Measurements from ENCODE around the gene TRAPPC6A. TPM values are rescaled to one million over a fixed set of nuclear protein-coding genes. Genes with fewer than 3 reads are reported as not detected.
A peak's percentile ranks its signal among the peaks of the same experiment; 100 is the strongest.

Gene TRAPPC6A
- total and polyA plus RNA-seq, 2 of the 13 experiments (the other 11 are each of a cell fraction or from before 2014, with no cell fraction given), result 6.5 to 21.0 TPM

- Histone ChIP-seq H3K79me2 (ENCODE audit: insufficient read depth, low read length) (no peaks in the 10 kb centered on the region), H3K4me3 (replicated peaks in 1 of 3; ENCODE audit: insufficient read depth in 1 of 3, low read depth in 2 of 3, low read length in 3 of 3) (peak overlapping the region in 1 of 3 experiments; percentile 41; a peak in 1 of 6 replicates), H4K20me1 (ENCODE audit: insufficient read depth, low read length) (no peaks in the 10 kb centered on the region), H3K4me1 (ENCODE audit: insufficient read depth, low read length) (0 out of 2 replicates have a peak, but pooled peaks cover 8% of the 10 kb centered on the region), H3K9me3 (ENCODE audit: low read length) (no peaks in the 10 kb centered on the region), H3K27me3 (ENCODE audit: control insufficient read depth in 1 of 2, insufficient read depth in 2 of 2, low read length in 2 of 2) (peaks cover 10 to 63% of the 10 kb centered on the region in 2 experiments), H3K27ac (ENCODE audit: extremely low read length, insufficient read depth, low read length) (no peak overlapping the region), H3K4me2 (ENCODE audit: low read depth, low read length) (peak overlapping the region; percentile 32), H3K9ac (ENCODE audit: insufficient read depth, low read depth, low read length) (no peak overlapping the region), H3K36me3 (replicated peaks in 1 of 2; ENCODE audit: control insufficient read depth in 1 of 2, insufficient read depth in 2 of 2, low read length in 2 of 2) (no peaks in the 10 kb centered on the region), H2AFZ (ENCODE audit: low read length) (no peak overlapping the region)
- ATAC-seq (peak; percentile 36; the same call in 2 of the 3 replicates), FAIRE-seq (no peak), DNase-seq (ENCODE audit: low spot score) (no peak)
- 4% methylated on average over 14 of the region's 35 CpGs for WGBS (ENCODE audit: low lambda C conversion rate)
- intact Hi-C loops (cut with micrococcal nuclease; ENCODE audit: unreplicated experiment) (no loop called here), in situ Hi-C loops (cut with HindIII; ENCODE audit: extremely low pct_ligation_motif_present, low pct_unique_long_range_greater_than_20kb) (no loop called here)
- no TSS peak for BruUV-seq (replicated peaks)
- CTCF ChIA-PET (ENCODE audit: low intra/inter-chr PET ratio, low total read pairs), result no interaction called here
- POLR2A ChIA-PET, result no interaction called here
- TF ChIP-seq POLR2G (IDR thresholded peaks at IDR 0.05; ENCODE audit: low read depth, low read length), result no peak
- peak; percentile 81 for TF ChIP-seq CREB1 (IDR thresholded peaks at IDR 0.05)
- TF ChIP-seq CREB1 (CRISPR knock-in tag; IDR thresholded peaks at IDR 0.05), result no peak
- no peak for TF ChIP-seq TEAD3 (CRISPR knock-in tag; optimal IDR thresholded peaks at IDR 0.05; ENCODE audit: borderline replicate concordance)
- peak; percentile 69; the same call in 1 of the 2 replicates for TF ChIP-seq ZSCAN22 (CRISPR knock-in tag; IDR thresholded peaks at IDR 0.05)
- no peak for TF ChIP-seq SP1 (IDR thresholded peaks at IDR 0.05)
- TF ChIP-seq SP1 (CRISPR knock-in tag; IDR thresholded peaks at IDR 0.05), result no peak
- TF ChIP-seq HCFC1 (IDR thresholded peaks at IDR 0.05; ENCODE audit: low read depth, low read length), result no peak
- TF ChIP-seq POGZ (CRISPR knock-in tag; IDR thresholded peaks at IDR 0.05), result no peak
- no peak for TF ChIP-seq CEBPB (IDR thresholded peaks at IDR 0.05; ENCODE audit: borderline replicate concordance, low read depth, low read length)
- TF ChIP-seq MED1 (CRISPR knock-in tag; IDR thresholded peaks at IDR 0.05), result no peak
- no peak for TF ChIP-seq PRDM10 (CRISPR knock-in tag; IDR thresholded peaks at IDR 0.05; ENCODE audit: low read depth)
- no peak for TF ChIP-seq NAIF1 (CRISPR knock-in tag; IDR thresholded peaks at IDR 0.05; ENCODE audit: borderline replicate concordance)
- no peak for TF ChIP-seq ZNF280D (CRISPR knock-in tag; IDR thresholded peaks at IDR 0.05)
Observed at GRCh38 chr19:45215391-45216191, 37.6 kb upstream of the TRAPPC6A start.

Measured in HepG2 (cell line).